ENCODE data around the gene BPIFB2.
"Not testable (repeated sequence)": the region's sequence is repeated elsewhere in the genome, so short reads cannot be mapped to it uniquely, and the experiment has no call there.

Gene BPIFB2

DNA sequence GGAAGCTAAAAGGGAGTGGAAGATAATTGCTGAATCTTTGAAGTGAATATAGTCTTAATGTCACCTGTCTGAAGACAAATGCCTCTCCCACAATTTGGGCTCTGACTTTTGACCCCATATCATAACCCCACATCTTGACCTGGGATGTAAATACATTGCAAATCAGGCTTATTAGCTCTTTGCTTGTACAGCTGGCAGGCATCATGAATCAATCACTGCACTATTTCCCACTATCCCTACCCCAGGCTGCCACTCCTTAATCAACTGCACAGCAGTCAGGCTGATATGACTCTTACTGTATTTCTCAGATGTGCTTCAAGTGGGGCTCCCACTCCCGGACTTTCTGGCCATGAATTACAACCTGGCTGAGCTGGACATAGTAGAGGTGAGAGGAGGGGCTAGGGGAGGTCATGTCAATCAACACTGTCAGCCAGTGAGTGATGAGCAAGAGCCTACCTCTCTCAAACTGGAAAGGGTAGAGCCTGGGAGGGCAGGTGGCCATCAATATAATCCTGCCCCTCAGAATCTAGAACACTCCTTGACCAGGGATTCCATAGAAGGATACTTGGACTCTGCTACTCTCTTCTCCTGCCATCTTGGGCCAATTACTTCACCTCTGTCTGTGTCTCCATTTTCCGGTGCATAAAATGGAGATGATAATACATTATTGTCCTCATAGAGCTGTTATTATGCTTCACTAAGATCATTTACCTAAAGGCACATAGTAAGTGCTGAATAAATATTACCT, 35.7 kb downstream of the BPIFB2 start:
- DNase-seq (ENCODE audit: low read depth) = no peak

DNA sequence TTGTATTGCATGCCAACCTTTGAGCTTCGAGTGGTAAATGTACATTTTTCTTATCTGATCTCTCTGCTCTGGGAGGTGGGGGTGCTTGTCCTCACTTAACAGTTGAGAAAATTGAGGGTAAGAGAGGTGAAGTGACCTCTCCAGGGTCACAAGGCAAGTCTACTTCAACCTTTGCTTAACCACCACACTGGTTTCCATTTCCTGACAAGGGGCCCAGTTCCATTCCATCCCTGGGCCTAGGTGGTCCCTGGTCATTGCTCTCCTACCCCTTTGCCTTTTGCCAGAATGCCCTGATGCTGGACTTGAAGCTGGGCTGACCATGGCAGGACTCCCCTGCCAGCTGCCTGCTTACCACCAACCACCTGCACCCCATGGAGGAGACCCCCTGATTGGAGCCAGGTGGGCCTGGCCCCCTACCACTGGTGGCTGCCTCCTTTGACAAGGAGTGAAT, 36.3 kb downstream of the BPIFB2 start:
- no peak for DNase-seq (ENCODE audit: low read depth)

DNA sequence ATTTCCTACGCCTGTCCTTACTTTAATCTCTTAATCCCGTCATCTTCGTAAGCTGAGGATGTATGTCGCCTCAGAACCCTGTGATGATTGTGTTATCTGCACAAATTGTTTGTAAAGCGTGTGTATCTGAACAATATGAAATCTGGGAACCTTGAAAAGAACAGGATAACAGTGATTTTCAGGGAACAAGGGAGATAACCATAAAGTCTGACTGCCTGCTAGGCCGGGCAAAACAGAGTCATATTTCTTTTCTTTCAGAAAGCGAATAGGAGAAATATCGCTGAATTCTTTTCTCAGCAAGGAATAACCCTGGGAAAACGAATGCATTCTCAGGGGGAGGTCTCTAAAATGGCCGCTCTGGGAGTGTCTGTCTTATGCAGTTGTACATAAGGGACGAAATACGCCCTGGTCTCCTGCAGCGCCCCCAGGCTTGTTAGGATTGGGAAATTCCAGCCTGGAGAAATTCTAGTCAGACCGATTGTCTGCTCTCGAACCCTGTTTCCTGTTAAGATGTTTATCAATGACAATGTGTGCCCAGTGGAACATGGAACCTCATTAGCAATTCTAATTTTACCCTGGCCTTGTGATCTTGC, 37.7 kb downstream of the BPIFB2 start:
- DNase-seq (ENCODE audit: low read depth) = not testable (repeated sequence)

DNA sequence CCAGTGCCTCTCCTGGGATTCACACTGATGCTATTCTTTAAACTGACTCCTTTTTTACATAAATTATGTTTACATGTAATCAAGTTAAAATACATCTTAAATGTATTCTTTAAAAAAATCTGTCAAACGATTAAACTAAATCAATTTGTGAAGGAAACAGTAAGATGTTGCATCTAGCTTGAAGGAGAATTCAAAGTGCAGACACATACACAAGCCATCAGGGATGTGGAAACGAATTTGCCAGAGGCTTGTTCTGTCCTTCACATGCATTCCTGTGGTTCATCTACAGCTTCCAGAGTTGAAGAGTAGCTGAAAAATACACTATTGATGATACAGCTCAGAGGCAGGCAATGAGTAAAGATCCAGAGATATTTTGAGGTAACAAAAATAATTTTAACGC, 38.9 kb downstream of the BPIFB2 start:
- DNase-seq (ENCODE audit: low read depth) = peak; percentile 8

DNA sequence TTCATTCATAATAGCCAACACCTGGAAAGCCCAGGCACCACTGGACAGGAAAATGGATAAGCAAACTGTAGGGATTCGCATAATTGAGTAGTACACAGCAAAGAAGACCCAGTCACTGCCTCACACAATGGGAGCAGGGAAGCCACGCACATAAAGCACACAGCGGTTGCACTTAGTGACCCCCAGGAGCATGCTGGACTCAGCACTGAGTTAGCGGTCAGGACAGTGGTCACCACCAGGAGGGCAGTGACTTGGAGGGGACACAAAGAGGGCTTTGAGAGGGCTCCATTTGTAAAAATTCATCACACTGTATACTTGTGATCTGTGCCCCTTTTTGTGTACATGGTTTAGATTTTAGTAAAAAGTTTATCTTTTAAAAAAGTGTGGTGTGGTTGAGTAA, 43.8 kb downstream of the BPIFB2 start:
- no peak for DNase-seq (ENCODE audit: low read depth)

DNA sequence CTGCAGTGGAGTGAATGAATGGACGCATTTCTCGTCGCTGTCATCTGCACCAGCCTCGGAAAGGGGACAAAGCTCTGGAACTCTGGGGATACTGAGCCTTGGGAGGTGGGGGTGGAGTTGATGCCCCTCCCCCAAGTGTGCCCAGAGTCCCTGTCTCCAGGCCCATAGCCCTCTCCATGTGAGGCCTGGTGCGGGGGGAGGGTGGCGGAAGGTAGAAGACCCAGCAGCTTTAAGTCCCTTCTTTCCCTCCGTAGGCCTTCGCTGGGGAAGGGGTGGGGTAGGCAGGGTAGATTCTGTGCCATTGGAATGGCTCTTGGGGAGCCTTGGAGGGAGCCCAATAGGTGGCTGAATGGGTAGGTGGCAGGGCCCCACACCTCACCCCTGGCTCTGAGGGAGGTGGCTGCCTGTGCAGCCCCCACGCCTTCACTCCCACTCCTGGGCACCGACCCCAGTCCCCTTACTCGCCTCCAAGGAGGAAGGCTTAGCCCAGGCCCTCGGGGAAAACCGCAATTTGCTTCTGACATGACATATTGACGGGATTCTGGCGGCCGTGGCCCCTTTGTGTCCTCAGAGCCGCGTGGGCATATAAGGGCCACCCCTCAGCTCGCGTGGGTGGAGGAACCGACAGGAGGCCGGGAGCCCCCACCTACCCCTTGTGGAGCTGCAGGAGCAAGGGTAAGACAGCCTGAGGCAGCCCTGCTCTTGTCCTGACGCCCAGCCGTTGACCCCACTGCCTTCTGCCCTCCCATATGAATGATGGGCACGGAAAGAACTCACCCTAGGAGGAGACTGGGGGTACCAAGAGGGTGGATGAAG, 46.0 kb downstream of the BPIFB2 start, which contains the start of gene BPIFB3:
Gene BPIFB3 (plus strand): TSS at position 613 of the 816 bp plus-strand sequence. CDS start 1,533 bp downstream, outside the sequence.
- DNase-seq (ENCODE audit: low read depth) = no peak

DNA sequence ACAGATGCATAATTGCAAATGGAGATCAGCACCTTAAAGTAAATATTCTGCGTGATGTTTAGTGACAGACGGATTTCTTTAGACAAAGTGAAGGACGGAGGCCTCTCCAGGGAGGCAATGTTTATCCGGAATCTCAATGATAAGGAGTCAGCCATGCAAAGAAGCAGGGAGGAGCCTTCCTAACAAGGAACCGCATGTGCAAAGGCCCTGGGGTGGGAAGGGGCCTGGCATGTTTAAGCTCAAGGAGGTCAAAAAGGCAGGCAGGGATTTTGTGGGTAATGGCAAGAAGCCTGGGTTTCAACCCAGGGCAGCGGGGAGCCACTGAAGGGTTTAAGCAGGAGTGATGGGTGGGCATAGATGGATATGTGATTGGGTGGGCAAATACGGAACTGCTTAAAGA, 46.9 kb downstream of the BPIFB2 start:
- no peak for DNase-seq (ENCODE audit: low read depth)

DNA sequence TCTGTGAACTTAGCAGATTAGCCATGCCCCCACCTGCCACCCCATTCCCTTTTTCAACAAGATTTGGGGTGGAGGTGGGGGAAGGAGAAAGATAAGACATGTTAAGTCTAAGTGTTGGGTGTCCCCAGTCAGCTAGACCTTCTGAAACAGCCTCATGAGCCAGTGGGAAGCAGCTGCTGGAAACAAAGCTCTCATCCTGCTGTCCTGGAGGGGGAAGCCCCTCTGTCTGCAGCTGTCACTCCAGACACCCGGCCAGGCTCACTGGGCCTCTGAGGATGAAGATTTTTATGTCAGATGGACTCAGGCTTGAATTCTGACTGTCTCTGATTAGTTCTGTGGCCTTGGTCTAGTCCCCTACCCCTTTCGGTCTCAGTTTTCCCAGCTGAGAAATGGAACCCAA, 47.3 kb downstream of the BPIFB2 start:
- no peak for DNase-seq (ENCODE audit: low read depth)

DNA sequence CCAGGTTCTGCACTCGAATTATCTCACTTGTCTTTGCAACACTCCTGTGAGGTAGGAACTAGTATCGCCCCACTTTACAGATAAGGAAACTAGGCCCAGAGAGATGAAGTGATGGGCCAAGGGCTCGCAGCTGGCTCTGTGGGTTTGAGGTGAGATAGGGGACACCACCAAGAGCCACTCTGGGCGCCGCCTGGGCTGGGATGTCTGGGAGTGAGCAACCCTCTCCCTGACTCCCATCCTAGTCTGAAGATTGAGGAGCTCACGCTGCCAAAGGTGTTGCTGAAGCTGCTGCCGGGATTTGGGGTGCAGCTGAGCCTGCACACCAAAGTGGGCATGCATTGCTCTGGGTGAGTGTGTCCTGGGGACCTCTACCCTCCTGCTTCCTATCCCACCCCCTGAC, 51.6 kb downstream of the BPIFB2 start:
- no peak for DNase-seq (ENCODE audit: low read depth)

DNA sequence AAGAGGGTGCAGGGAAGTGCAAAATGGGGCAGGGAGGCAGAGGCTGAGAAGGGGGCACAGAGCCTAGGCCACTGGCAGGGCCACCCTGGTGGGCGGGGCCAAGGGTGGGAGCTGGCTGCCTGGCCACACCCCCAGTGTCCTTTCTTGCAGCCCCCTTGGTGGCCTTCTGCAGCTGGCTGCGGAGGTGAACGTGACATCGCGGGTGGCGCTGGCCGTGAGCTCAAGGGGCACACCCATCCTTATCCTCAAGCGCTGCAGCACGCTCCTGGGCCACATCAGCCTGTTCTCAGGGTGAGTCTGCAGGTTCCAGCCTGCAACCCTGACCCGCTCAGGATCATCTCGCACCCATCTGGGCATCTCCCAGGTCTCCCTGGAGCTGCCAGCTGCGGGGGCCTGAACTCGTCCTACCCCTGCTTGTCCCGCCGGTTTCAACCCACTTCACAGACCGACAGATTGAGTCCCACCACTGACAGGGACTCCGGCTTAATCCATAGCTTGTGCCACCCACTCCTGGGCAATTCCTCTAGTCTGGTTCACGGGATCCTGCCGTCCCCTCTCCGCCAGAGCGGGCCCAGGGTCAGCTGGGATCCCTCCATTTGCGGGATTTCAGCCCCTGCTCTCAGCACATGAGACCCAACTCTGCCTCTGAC, 52.4 kb downstream of the BPIFB2 start:
- DNase-seq (ENCODE audit: low read depth) = no peak

DNA sequence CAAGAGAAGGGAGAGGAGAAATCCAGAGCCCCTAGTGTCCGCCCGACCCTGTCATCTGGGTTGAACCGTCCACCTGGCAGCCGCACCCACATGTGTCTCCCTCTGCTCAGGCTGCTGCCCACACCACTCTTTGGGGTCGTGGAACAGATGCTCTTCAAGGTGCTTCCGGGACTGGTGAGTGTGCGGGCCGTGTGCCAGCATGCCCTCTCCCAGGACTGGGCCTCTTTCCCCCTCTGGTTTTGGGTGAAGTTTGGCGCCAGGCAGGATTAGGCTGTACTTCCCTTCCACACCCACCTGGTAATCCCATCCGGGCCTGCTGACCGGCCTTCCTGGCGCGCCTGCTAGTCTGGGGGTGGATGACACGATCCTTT, 54.1 kb downstream of the BPIFB2 start:
- no peak for DNase-seq (ENCODE audit: low read depth)

DNA sequence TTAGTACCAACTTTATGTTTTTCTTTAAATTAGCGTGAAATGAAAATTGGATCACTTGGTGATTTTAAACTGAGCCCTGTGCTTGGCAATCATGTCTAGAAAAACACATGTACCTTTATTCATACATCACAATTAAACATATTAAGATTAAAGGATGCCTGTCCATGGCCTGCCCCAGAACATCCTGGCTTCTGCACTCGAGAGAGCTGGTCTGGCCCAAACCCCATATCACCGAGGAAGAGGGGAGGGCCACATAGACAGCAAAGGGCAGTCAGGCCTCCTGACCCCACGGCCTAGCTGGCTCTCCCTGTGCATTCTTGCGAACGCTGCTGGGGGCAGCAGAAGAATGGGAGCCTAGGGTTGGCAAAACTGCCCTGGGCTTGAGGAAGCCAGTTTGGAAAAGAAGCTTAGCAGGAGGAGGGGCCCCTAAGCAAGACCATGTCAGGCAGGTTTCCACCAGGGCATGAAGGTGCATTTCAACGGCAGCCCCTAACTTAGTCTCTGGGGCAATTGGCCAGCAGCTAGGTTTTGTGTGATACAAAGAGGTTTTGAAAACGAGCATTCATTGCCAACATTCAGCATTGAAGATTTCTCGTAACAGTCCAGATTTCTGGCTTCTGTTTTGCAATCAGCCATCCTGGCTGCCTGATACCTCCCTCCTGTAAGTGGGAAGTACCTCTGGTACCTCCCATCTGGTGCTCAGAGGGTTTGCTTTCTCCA, 54.8 kb downstream of the BPIFB2 start:
- no peak for DNase-seq (ENCODE audit: low read depth)

DNA sequence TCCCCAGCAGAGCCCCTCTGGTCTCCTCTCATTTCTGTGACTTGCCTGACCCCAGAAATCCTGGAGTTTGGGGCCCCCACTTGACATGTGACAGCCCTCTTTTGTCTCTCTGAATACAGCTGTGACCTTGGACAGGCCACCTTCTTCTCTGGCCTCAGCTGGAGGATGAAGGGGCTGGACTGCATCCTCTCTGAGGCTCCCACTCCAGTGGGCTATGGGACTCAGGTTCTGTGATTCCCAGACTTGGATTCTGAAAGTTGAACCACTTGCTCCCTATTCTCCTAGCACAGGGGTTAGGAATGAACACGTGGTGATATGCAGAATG, 55.3 kb downstream of the BPIFB2 start:
- DNase-seq (ENCODE audit: low read depth) = no peak

DNA sequence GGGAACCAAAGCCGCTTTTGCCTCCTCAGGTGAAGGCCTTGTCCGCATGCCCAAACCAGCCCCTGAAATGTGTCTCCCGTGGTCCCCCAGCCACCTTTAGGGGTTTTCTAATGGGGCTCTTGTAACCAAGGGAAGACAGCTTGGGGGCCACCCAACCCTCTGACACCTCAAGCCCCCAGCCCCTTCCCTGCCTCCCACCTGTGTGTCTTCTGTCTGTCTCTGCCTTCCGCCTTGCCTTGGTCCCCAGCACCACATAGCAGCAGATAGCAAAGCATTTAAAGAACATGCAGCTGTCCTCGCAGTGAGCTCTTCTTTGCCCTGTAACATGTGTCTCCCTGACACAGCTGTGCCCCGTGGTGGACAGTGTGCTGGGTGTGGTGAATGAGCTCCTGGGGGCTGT, 55.8 kb downstream of the BPIFB2 start:
- no peak for DNase-seq (ENCODE audit: low read depth)

DNA sequence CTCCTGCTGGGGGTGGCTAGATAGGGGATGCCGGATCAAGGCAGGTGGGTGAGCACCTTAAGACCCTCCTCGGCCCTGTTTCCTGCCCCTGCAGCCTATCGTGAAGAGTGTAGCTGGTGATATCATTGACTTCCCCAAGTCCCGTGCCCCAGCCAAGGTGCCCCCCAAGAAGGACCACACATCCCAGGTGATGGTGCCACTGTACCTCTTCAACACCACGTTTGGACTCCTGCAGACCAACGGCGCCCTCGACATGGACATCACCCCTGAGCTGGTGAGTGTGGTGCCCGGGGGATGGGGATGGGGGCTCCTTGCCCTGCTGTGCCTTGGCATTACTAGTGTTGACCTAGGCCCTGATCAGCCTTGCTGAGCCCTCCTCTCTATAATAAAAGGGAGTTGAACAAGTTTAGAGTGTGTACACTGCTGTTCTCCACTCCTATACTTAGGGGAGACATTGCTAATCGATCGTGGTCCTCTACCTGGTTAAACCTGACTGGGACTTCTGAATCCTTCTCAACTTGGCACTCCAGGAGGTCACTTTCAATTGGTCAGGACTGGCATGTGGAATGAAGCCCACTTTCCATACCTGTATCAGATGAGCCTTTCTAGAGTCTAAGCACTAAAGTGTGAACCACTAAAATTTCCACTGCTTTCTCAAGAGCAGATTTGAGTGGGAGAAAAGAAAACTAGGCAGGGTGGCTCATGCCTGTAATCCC, 57.2 kb downstream of the BPIFB2 start:
- no peak for DNase-seq (ENCODE audit: low read depth)

DNA sequence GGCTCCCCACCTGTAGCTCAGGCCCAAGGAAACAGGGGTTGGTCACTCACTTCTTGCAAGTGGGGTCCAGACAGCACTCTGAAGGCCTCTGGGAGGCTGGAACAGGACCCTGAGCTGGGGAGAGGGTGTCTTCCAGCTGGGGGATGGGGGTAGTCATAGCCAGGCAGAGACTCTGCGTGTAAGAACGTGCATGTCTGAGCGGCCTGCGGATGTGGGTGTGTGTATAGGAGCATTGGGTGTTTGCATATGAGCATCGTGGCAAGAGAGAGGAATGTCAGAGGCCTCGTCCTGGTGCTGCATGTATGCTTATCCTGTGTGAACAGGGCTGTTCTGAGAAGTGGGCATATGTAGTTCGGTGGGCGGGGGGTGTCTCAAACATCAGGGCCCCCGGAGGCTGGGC, 58.3 kb downstream of the BPIFB2 start:
- no peak for DNase-seq (ENCODE audit: low read depth)

DNA sequence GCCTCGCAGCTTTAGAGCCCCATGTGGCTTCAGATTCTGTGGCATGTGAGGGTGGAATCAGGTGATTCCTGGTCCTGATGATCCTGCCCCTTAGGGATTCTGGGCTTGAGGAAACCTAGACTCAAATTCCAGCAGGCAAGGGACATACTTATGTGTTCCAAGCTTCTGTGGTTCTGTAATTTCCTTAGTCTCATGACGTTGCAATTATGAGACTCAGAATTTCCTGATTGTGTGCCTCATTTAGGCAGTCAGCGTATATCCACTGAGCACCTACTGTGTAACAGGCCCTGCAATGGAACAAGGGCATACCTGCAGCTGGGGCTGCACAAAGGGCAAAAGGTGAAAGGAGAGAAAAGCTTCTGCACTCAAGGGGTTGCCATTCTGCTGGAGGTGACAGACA, 60.3 kb downstream of the BPIFB2 start:
- DNase-seq (ENCODE audit: low read depth) = no peak

DNA sequence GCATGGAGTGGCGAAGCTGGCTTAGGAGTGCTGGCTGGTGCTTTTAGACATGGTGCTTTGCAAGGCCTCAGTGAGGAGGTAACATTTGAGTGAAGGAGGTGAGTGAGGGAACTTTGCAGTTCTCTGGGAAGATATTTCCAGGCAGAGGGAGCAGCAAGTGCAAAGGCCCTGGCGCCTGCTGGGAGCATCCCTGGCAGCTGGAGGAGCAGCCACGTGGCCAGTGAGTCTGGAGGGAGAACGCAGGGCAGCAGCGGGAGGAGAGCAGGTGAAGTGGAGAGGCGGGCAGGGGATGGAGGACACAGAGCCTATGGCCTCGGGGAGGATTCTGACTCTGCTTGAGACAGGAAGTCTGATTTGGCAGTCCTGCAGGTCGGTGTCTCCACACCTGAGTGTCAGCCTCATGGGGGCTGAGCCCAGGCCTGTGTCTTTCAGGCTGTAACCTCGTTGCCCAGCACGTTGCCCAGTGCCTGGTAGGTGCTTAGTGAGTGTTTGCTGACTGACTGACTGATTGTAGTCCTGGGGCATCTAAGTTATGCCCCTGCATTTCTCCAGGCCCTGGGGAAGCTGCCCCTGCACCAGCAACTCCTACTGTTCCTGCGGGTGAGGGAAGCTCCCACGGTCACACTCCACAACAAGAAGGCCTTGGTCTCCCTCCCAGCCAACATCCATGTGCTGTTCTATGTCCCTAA, 60.9 kb downstream of the BPIFB2 start:
- no peak for DNase-seq (ENCODE audit: low read depth)

DNA sequence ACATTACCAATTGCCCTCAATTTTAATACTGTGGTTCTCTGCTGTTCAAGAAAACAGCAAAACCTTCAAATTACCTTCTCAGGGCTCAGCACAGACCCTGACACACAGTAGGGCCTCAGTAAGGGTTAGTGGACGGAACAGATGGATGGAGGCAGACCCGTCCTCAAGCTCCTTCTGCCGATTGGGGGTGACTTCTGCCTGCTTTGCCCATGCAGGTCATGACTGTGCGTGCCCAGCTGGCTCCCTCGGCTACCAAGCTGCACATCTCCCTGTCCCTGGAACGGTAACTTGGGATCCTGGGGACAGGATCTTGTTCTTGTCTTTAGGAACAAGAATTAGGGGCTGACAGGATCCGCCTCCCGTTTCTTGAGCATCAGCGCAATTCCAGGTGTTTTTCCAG, 62.2 kb downstream of the BPIFB2 start:
- DNase-seq (ENCODE audit: low read depth) = no peak

DNA sequence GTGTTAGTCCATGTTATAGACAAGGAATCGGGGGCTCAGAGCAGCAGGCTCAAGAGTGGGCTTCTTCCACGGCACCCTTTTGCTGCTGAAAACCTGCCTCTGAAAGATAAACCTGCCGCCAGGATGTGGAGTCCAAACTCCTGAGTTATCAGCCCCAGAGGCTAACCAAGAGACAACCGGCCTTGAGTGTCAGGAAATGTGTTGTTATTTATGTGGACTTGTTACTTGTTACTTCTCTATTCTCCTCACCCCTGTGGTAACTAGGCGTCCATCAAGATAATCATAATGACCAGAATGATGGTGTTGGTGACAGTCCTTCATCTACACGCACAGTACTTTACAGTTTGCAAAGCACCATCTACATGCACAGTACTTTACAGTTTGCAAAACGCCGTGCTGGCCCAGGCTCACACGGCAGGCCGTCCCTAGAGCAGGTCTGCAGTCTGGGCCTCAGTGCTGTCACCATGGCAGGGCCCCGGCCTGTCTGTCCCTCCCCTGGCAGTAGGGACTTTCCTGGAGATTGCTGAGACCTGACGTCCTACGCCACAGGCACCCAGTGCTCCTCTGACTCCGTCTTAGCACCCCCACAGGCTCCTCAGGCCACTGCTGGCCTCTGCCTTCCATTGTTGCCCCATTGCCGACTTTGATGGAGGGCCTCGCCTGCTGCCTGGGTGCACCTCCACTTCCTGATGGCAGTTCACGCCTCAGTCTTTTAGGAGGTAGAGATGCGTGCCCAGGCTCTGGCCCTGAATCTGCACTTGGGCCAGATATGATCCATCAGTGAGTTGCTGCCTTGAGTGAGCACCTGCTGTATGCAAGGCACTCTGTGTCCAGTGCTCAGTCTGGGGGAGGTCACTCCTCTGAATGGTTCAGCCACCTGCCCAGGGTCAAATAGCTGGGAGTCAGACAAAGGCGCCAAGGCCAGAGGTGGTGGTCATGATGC, 62.9 kb downstream of the BPIFB2 start:
- no peak for DNase-seq (ENCODE audit: low read depth)

All from iris pigment epithelial cell (primary cell).